Lower lobe of right lung (tissue), 2 donors: Measurements from ENCODE around the gene CDK1. TPM values are rescaled to one million over a fixed set of nuclear protein-coding genes. Genes with fewer than 3 reads are reported as not detected.

ENCODE experiments used
- ATAC-seq, 2 donors: fragments of 200-7000 bp; cut with Tn5 transposase; one replicate each; pipeline ENCODE4 v1.9.1; 2020 to 2022; ENCODE audit warnings: mild to moderate bottlenecking in 2 of 2, moderate library complexity in 2 of 2
- DNase-seq: peaks from one replicate; pipeline ENCODE4 v3.0.0-alpha.2; 2020
- H3K27ac ChIP-seq: fragments of 200-600 bp; one replicate; pipeline ENCODE4 v1.8.0; 2022
- H3K27me3 ChIP-seq: fragments of 200-600 bp; one replicate; pipeline ENCODE4 v1.8.0; 2022; ENCODE audit warnings: low read depth
- H3K36me3 ChIP-seq: fragments of 200-600 bp; one replicate; pipeline ENCODE4 v1.8.0; 2022; ENCODE audit warnings: mild to moderate bottlenecking
- H3K4me1 ChIP-seq: fragments of 200-600 bp; one replicate; pipeline ENCODE4 v1.8.0; 2022
- H3K4me3 ChIP-seq: fragments of 200-600 bp; one replicate; pipeline ENCODE4 v1.8.0; 2022; ENCODE audit warnings: mild to moderate bottlenecking
- H3K9me3 ChIP-seq: fragments of 200-600 bp; one replicate; pipeline ENCODE4 v1.8.0; 2022
- CTCF ChIP-seq: fragments of 200-600 bp; IDR thresholded peaks from one replicate; pipeline ENCODE4 v1.8.0; 2022; ENCODE audit warnings: antibody characterized with exemption, mild to moderate bottlenecking
- intact Hi-C: fragments of 100-400 bp; cut with DNase I; formaldehyde crosslinking; loops from one replicate; pipeline ENCODE4 v1.11.0; 2022
- total RNA-seq: library from RNA; stranded (reverse); fragmentation: NEBNext Ultra II Directional; extraction: Animal tissue kit (Norgen Biotek cat#: 25700); gene quantifications from one replicate; pipeline ENCODE4 v1.2.1, GENCODE V29; 2021
- donor health status: DM: no; HTN: yes; CAD: no; lungs with severe emphysema.

Gene CDK1
- total RNA-seq, 1 donor from 2014 or later = 4.3 TPM

GRCh38 chr10:60842694-60843093 is 64.4 kb downstream of the CDK1 start:
- intact Hi-C loops = no loop called here
- no peak overlapping the region for H3K4me3 ChIP-seq
- TF ChIP-seq CTCF = no peak
- H3K4me1 ChIP-seq = no peaks in the 10 kb centered on the region
- ATAC-seq = no peak
- H3K36me3 ChIP-seq = no peaks in the 10 kb centered on the region
- H3K27ac ChIP-seq = no peak overlapping the region
- no peak for DNase-seq
- H3K27me3 ChIP-seq = no peaks in the 10 kb centered on the region
- no peaks in the 10 kb centered on the region for H3K9me3 ChIP-seq

Other genes with a start within 250 kb of the CDK1 start
- 13.5 TPM for gene RHOBTB1, start 165.7 kb downstream of the CDK1 start, total RNA-seq